ENCODE data around the gene CAB39. TPM values are rescaled to one million over a fixed set of nuclear protein-coding genes. Genes with fewer than 3 reads are reported as not detected.

CAB39 gene
- total RNA-seq, 4 donors from 2014 or later, result 53.0 to 67.1 (median 59.5) TPM

DNA sequence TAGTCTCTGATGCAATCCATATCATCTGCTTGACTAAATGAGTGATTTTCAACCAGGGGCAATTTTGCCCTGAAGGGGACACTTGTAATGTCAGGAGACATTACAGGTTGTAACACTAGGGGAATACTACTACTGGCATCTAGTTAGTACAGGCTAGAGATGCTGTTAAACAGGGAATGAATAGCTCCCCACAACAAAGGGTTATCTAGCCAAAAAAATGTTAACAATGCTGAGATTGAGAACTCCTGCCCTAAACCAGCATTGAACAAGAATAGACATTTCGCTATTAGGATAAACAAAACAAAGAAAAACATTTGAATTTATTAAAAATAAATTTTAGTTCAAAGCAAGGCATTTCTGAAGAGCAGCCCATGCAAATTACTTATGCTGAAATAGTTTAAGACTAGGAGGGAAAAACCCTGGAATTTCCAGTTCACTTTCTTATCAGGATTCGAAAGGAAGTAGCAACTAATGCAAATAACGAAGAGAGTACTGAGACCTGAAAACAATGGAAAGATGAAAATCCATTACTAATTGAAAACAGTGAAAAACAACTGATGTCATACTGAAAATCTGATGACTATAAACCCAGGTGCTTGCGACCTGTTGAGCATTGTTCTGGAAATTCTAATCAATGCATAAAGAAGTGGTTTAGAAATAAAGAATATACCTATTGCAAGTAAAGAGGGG lies 53.1 kb downstream of the CAB39 start:
- H3K36me3 ChIP-seq, result peaks cover 36% of the 10 kb centered on the region
- H3K4me3 ChIP-seq, result no peak overlapping the region
- WGBS, result 55% methylated on average over 4 of the region's 4 CpGs
- H3K4me1 ChIP-seq, result no peaks in the 10 kb centered on the region
- H3K27me3 ChIP-seq, result no peaks in the 10 kb centered on the region
- no peak for DNase-seq (ENCODE audit: low spot score in 2 of 2)
- TF ChIP-seq POLR2A (IDR thresholded peaks at IDR 0.05) (no peak), POLR2AphosphoS5 (IDR thresholded peaks at IDR 0.05) (no peak), CTCF (IDR thresholded peaks at IDR 0.05) (no peak), EP300 (IDR thresholded peaks at IDR 0.05) (no peak)
- no peak overlapping the region for H3K27ac ChIP-seq
- no peaks in the 10 kb centered on the region for H3K9me3 ChIP-seq

GRCh38 chr2:230767862-230768388 lies 55.3 kb downstream of the CAB39 start:
- Histone ChIP-seq H3K4me1 (no peaks in the 10 kb centered on the region), H3K27me3 (no peaks in the 10 kb centered on the region), H3K4me3 (no peak overlapping the region), H3K9me3 (no peaks in the 10 kb centered on the region), H3K27ac (no peak overlapping the region), H3K36me3 (peaks cover 29% of the 10 kb centered on the region)
- 83% methylated on average over 2 of the region's 2 CpGs for WGBS
- DNase-seq (ENCODE audit: low spot score in 2 of 2), result no peak
- TF ChIP-seq POLR2AphosphoS5 (IDR thresholded peaks at IDR 0.05), result no peak
- no peak for TF ChIP-seq CTCF (IDR thresholded peaks at IDR 0.05)
- TF ChIP-seq EP300 (IDR thresholded peaks at IDR 0.05), result no peak
- no peak for TF ChIP-seq POLR2A (IDR thresholded peaks at IDR 0.05)

DNA sequence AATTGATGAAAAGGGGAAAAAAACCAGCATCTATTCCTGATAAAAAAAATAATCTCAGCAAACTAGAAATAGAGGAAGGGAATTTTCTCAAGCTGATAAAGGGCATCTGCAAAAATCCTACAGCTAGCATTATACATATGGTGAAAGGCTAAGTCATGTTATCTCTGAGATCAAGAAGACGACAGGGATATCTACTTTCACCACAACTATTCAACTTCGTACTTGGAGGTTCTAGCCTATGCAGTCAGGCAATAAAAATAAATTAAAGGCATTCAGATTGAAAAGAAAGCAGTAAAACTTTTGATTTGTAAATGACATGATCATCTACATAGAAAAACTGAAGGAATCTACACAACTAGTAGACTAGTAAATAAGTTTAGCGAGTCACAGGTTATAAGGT lies 58.2 kb downstream of the CAB39 start:
- no peak for DNase-seq (ENCODE audit: low spot score in 2 of 2)
- Histone ChIP-seq H3K27me3 (no peaks in the 10 kb centered on the region), H3K4me1 (peaks cover 17% of the 10 kb centered on the region), H3K36me3 (peaks cover 20% of the 10 kb centered on the region), H3K27ac (no peak overlapping the region), H3K4me3 (no peak overlapping the region), H3K9me3 (no peaks in the 10 kb centered on the region)
- no peak for TF ChIP-seq EP300 (IDR thresholded peaks at IDR 0.05)
- TF ChIP-seq POLR2AphosphoS5 (IDR thresholded peaks at IDR 0.05), result no peak
- TF ChIP-seq POLR2A (IDR thresholded peaks at IDR 0.05), result no peak
- TF ChIP-seq CTCF (IDR thresholded peaks at IDR 0.05), result no peak
- WGBS, result 84% methylated on average over 3 of the region's 3 CpGs

DNA sequence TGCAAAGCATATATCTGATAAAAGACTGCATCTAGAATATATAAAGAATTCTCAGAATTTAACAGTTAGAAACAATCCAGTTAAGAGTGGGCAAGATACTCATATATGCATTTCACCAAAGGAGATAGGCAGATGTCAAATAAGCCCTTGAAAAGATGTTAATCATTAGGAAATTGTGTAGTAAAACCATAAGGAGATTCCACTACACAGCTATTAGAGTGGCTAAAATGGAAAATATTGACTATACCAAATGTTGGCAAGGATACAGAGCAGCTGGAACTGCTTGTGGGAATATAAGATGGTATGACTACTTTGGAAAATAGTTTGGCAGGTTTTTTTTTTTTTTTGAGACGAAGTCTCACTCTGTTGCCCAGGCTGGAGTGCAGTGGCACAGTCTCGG lies 59.5 kb downstream of the CAB39 start:
- DNase-seq (ENCODE audit: low spot score in 2 of 2), result no peak

More for the DNA sequence above, 59.5 kb downstream of the CAB39 start:
- no peak overlapping the region for H3K4me3 ChIP-seq
- WGBS, result 98% methylated on average over 2 of the region's 2 CpGs
- H3K27me3 ChIP-seq, result no peaks in the 10 kb centered on the region
- no peaks in the 10 kb centered on the region for H3K9me3 ChIP-seq
- no peak for TF ChIP-seq POLR2A (IDR thresholded peaks at IDR 0.05)
- TF ChIP-seq CTCF (IDR thresholded peaks at IDR 0.05), result no peak
- no peak for TF ChIP-seq POLR2AphosphoS5 (IDR thresholded peaks at IDR 0.05)
- TF ChIP-seq EP300 (IDR thresholded peaks at IDR 0.05), result no peak
- H3K27ac ChIP-seq, result no peak overlapping the region
- H3K36me3 ChIP-seq, result peaks cover 10% of the 10 kb centered on the region
- H3K4me1 ChIP-seq, result peaks cover 17% of the 10 kb centered on the region
